ENCODE results near the gene TXNL4A.

DNA sequence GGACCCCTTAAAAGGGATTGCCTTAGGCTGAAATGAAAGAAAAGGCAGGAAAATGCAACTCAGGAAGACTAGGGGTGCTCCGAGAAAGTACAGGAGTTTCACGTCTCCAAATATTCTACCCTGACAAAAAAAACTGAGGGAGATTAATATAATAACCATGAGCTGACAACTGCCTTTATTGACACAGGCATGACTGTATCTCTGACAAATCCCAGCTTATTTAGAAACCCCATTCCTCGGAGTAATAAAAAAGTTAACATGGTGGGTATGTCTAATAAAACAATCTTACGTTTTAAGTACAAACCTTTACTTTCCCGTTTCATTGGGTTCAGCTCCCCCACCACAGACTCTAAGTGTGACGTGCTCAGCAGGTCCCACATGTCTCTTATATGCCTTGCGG, 38.0 kb upstream of the TXNL4A start:
- TF ChIP-seq, protein P1, sequence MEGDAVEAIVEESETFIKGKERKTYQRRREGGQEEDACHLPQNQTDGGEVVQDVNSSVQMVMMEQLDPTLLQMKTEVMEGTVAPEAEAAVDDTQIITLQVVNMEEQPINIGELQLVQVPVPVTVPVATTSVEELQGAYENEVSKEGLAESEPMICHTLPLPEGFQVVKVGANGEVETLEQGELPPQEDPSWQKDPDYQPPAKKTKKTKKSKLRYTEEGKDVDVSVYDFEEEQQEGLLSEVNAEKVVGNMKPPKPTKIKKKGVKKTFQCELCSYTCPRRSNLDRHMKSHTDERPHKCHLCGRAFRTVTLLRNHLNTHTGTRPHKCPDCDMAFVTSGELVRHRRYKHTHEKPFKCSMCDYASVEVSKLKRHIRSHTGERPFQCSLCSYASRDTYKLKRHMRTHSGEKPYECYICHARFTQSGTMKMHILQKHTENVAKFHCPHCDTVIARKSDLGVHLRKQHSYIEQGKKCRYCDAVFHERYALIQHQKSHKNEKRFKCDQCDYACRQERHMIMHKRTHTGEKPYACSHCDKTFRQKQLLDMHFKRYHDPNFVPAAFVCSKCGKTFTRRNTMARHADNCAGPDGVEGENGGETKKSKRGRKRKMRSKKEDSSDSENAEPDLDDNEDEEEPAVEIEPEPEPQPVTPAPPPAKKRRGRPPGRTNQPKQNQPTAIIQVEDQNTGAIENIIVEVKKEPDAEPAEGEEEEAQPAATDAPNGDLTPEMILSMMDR (IDR thresholded peaks at IDR 0.05; ENCODE audit: poor library complexity): no peak
- TF ChIP-seq EZH2 (IDR thresholded peaks at IDR 0.05; ENCODE audit: borderline replicate concordance): no peak

Measured in hepatocyte (in vitro differentiated cells).